ENCODE results near the gene ANKRD9.

DNA sequence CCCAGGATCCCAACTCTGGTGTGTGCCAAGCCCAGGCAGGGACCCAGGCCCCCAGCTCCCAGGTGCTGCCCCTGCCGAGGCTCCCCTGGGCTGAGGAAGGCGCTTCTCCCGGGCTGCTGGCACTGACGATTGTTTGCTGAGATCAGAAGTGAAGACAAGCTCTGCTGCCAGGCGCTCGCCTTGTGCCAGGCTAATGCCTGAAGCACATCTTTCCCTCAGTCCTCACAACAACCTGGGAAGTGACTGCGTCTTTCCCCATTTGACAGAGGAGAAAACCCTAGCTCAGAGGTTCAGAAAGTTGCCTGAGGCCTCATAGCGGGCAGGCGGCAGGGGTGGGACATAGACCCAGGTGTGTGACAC lies 36.8 kb downstream of the ANKRD9 start:
- TF ChIP-seq NR1H2 (CRISPR knock-in tag; IDR thresholded peaks at IDR 0.05): no peak
- TF ChIP-seq NRF1 (conservative IDR thresholded peaks at IDR 0.05 in 1 of 2, IDR thresholded peaks at IDR 0.05 in 1 of 2): no peak
- TF ChIP-seq ATF1 (CRISPR knock-in tag; IDR thresholded peaks at IDR 0.05): no peak
- no peak for TF ChIP-seq ATF1 (tag; IDR thresholded peaks at IDR 0.05)
- TF ChIP-seq, protein P1, sequence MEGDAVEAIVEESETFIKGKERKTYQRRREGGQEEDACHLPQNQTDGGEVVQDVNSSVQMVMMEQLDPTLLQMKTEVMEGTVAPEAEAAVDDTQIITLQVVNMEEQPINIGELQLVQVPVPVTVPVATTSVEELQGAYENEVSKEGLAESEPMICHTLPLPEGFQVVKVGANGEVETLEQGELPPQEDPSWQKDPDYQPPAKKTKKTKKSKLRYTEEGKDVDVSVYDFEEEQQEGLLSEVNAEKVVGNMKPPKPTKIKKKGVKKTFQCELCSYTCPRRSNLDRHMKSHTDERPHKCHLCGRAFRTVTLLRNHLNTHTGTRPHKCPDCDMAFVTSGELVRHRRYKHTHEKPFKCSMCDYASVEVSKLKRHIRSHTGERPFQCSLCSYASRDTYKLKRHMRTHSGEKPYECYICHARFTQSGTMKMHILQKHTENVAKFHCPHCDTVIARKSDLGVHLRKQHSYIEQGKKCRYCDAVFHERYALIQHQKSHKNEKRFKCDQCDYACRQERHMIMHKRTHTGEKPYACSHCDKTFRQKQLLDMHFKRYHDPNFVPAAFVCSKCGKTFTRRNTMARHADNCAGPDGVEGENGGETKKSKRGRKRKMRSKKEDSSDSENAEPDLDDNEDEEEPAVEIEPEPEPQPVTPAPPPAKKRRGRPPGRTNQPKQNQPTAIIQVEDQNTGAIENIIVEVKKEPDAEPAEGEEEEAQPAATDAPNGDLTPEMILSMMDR (IDR thresholded peaks at IDR 0.05 in 2 of 3, conservative IDR thresholded peaks at IDR 0.05 in 1 of 3; ENCODE audit: insufficient read depth in 2 of 3, low read depth in 1 of 3, low read length in 3 of 3): no peak
- TF ChIP-seq ZNF133 (CRISPR knock-in tag; IDR thresholded peaks at IDR 0.05): no peak
- TF ChIP-seq ZBTB8A (IDR thresholded peaks at IDR 0.05; ENCODE audit: partially characterized antibody): no peak
- TF ChIP-seq, protein P2, sequence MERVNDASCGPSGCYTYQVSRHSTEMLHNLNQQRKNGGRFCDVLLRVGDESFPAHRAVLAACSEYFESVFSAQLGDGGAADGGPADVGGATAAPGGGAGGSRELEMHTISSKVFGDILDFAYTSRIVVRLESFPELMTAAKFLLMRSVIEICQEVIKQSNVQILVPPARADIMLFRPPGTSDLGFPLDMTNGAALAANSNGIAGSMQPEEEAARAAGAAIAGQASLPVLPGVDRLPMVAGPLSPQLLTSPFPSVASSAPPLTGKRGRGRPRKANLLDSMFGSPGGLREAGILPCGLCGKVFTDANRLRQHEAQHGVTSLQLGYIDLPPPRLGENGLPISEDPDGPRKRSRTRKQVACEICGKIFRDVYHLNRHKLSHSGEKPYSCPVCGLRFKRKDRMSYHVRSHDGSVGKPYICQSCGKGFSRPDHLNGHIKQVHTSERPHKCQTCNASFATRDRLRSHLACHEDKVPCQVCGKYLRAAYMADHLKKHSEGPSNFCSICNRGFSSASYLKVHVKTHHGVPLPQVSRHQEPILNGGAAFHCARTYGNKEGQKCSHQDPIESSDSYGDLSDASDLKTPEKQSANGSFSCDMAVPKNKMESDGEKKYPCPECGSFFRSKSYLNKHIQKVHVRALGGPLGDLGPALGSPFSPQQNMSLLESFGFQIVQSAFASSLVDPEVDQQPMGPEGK (CRISPR knock-in tag; IDR thresholded peaks at IDR 0.05; ENCODE audit: borderline replicate concordance): no peak
- no peak for TF ChIP-seq ZEB2 (IDR thresholded peaks at IDR 0.05)
- TF ChIP-seq HDAC1 (IDR thresholded peaks at IDR 0.05): no peak
- no peak for TF ChIP-seq HDAC2 (IDR thresholded peaks at IDR 0.05)
- no peak for TF ChIP-seq CAMTA2 (CRISPR knock-in tag; conservative IDR thresholded peaks at IDR 0.05)
- no peak for TF ChIP-seq KDM1A (IDR thresholded peaks at IDR 0.05)
- no peak for TF ChIP-seq EP300 (IDR thresholded peaks at IDR 0.05; ENCODE audit: low read length)
